Large intestine (tissue), 3 donors: ENCODE data around the gene CGB3. TPM values are rescaled to one million over a fixed set of nuclear protein-coding genes. Genes with fewer than 3 reads are reported as not detected.
"Not testable (repeated sequence)": the region's sequence is repeated elsewhere in the genome, so short reads cannot be mapped to it uniquely, and the experiment has no call there.

Experiments used
- DNase-seq, 2 donors: peaks; one replicate each; pipeline versions ENCODE4 v3.0.0 to v3.0.0-alpha.2; 2013
- H3K27ac ChIP-seq: one replicate; pipeline ENCODE4 v1.5.1; 2013; ENCODE audit warnings: low read length
- H3K27me3 ChIP-seq: 2 replicates; pipeline ENCODE4 v1.6.1; 2013; ENCODE audit warnings: low read length; ENCODE audit not compliant: control insufficient read depth, insufficient read depth
- H3K36me3 ChIP-seq: 2 replicates; pipeline ENCODE4 v1.6.1; 2013; ENCODE audit warnings: low read length; ENCODE audit not compliant: control insufficient read depth, insufficient read depth
- H3K4me1 ChIP-seq: one replicate; pipeline ENCODE4 v1.6.1; 2013; ENCODE audit warnings: low read length; ENCODE audit not compliant: control insufficient read depth, insufficient read depth
- H3K4me3 ChIP-seq: one replicate; pipeline ENCODE4 v1.5.1; 2013; ENCODE audit warnings: low read length
- H3K9me3 ChIP-seq: one replicate; pipeline ENCODE4 v1.6.1; 2013; ENCODE audit warnings: mild to moderate bottlenecking, low read depth, low read length, moderate library complexity; ENCODE audit not compliant: control insufficient read depth
- WGBS: methylation state at CpG from one replicate; pipeline ENCODE4 v1.1.5; 2013; ENCODE audit warnings: low lambda C conversion rate; ENCODE audit not compliant: insufficient coverage; 5-methylcytosine and 5-hydroxymethylcytosine counted together
- polyA plus RNA-seq: library from polyadenylated mRNA; unstranded; fragments of 120-200 nt; gene quantifications from one replicate; pipeline ENCODE4 v1.2.1, GENCODE V29; 2013

The CGB3 gene
- polyA plus RNA-seq, 1 donor, result not detected

GRCh38 chr19:49042666-49043065, 18.5 kb upstream of the CGB3 start:
- H3K4me1 ChIP-seq, H3K9me3 ChIP-seq, DNase-seq, H3K36me3 ChIP-seq, H3K27ac ChIP-seq, H3K4me3 ChIP-seq, H3K27me3 ChIP-seq: not testable (repeated sequence)
- no CpG with 5 or more reads among the region's 4 CpGs for WGBS

DNA sequence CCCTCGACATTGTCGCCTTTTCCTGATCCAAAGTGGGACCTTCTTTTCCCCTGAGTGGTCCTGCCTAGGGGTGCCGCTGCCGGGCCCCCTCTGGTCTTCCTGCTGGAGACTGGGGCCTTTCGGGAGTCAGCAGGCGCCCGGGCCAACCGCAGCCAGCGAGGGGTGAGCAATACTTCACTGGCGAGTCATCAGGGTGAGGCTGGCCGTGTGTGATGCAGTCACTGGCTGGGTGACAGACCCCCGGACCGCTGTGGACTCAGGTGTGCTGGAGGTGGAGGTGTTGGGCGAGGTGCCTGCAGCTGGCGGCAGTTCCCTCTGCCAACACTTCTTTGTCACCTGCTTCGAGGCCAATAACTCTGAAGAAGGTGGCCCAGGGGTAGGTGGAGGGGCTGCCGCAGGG, 18.0 kb upstream of the CGB3 start:
- Histone ChIP-seq H3K27me3 (peaks cover 4% of the 10 kb centered on the region), H3K27ac (no peak overlapping the region), H3K4me1 (no peaks in the 10 kb centered on the region), H3K4me3 (no peak overlapping the region), H3K9me3 (no peaks in the 10 kb centered on the region), H3K36me3 (no peaks in the 10 kb centered on the region)
- WGBS, result no CpG with 5 or more reads among the region's 17 CpGs
- DNase-seq, result no peak

DNA sequence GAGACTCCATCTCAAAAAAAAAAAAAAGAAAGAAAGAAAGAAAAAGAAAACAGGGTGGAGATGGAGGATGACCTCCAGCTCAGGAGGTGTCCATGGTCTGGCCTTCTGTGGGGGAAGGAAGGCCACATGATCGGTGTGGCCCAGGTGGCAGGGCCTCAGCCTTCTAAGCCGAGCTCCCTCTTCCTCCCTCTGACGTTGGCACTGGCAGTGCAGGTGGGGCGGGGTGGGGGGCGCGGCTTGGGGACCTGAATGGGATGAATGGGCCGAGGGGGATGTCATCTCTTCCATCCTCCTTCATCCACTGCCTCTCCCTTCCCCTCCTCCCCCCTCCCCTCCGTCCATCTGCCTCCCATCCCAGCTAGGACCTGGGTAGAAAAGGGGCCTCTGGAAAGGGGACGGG, 15.6 kb upstream of the CGB3 start:
- not testable (repeated sequence) for H3K4me3 ChIP-seq, H3K27ac ChIP-seq, H3K9me3 ChIP-seq, DNase-seq, H3K27me3 ChIP-seq, H3K36me3 ChIP-seq, H3K4me1 ChIP-seq
- no CpG with 5 or more reads among the region's 9 CpGs for WGBS

DNA sequence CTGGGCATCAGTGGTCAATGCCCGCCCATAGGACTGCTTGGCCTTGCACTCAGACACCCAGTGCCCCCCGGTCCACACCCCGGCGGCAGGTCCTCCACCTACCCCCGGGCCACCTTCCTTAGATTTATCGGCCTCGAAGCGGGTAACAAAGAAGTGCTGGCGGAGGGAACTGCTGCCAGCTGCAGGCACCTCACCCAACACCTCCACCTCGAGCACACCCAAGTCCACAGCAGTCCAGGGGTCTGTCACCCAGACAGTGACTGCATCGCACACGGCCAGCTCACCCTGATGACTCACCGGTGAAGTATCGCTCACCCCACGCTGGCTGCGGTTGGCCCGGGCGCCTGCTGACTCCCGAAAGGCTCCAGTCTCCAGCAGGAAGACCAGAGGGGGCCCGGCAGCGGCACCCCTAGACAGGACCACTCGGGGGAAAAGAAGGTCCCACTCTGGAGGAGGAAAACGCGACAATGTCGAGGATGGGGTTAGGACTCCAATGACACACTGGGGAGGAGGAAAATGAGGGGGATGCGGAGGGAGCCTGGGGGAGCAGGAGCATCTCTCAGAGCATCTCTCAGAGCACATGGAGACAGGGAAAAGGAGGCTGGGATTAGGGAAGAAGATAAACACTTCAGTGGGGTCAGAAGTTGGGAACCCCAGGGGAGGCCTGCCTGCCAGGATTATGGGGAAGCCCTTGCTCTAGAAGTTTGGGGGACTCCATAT, 14.6 kb upstream of the CGB3 start:
- H3K27me3 ChIP-seq, DNase-seq: not testable (repeated sequence)
- WGBS, result no CpG with 5 or more reads among the region's 26 CpGs

DNA sequence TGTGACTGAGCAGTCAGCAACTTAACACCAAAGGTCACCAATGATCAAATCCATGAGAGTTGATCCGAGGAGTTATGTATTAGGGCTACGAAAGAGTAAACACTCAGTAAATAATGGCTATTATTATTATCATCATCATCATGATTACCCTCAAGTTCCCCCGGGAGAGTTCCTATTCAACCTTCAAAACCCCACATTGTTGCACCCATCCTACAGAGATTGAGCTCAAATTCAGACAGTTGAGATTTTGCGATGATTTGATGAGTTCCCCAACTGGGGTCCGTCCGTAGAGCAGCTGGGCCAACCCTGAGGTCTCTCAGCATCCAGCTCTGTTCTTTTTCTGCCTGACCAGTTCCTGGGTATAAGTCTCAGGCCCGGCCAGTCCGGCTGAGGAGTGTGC, 14.0 kb upstream of the CGB3 start:
- H3K4me1 ChIP-seq, H3K27ac ChIP-seq, H3K36me3 ChIP-seq, DNase-seq, H3K9me3 ChIP-seq, H3K27me3 ChIP-seq, H3K4me3 ChIP-seq: not testable (repeated sequence)
- 60% methylated on average over 1 of the region's 8 CpGs for WGBS

More for the DNA sequence above, 14.6 kb upstream of the CGB3 start:
- not testable (repeated sequence) for H3K4me3 ChIP-seq, H3K27ac ChIP-seq, H3K4me1 ChIP-seq, H3K9me3 ChIP-seq, H3K36me3 ChIP-seq

DNA sequence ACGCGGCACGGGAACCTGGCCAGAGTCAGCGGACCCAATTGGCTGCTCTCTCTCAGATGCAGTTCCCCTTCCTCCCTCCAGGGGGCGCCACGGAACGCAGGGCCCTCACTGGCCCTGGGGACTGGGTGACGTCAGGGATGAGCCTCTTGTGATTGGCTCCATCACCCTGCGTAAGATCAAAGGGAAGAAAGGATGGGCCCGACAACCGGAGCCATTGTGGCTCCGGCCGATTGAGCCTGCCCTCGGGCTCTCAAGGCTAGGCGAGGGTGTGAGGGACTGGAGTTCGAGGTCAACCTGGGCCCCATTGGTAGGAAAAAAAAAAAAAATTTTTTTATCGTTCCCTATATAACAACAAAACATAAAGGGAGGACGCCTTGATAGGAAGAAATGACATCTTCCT, 12.7 kb upstream of the CGB3 start, which contains the start of gene CGB1:
Gene CGB1 (minus strand): TSS at position 81 of the 400 bp plus-strand sequence. CDS start 184 bp downstream, outside the sequence.
- H3K27me3 ChIP-seq, DNase-seq, H3K36me3 ChIP-seq, H3K4me3 ChIP-seq, H3K9me3 ChIP-seq, H3K27ac ChIP-seq, H3K4me1 ChIP-seq: not testable (repeated sequence)
- WGBS, result 100% methylated on average over 1 of the region's 18 CpGs

DNA sequence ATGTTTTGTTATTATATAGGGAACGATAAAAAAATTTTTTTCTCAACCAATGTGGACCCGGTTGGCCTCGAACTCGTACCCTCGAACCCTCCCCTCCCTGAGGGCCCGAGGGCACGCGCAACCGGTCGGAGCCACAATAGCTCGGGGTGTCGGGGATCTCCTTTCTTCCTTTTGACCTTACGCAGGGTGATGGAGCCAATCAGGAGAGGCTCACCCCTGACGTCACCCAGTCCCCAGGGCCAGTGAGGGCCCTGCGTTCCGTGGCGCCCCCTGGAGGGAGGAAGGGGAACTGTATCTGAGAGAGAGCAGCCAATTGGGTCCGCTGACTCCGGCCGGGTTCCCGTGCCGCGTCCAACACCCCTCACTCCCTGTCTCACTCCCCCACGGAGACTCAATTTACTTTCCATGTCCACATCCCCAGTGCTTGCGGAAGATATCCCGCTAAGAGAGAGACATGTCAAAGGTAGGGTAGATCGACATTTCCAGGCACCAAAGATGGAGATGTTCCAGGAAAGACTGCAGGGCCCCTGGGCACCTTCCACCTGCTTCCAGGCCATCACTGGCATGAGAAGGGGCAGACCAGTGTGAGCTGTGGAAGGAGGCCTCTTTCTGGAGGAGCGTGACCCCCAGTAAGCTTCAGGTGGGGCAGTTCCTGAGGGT, 7.6 kb upstream of the CGB3 start, which contains the start of gene CGB2:
Gene CGB2 (plus strand): TSS at position 249 of the 660 bp plus-strand sequence. CDS start 206 bp downstream, at position 455.
- H3K4me1 ChIP-seq, H3K36me3 ChIP-seq, H3K27me3 ChIP-seq, H3K27ac ChIP-seq, DNase-seq, H3K9me3 ChIP-seq, H3K4me3 ChIP-seq: not testable (repeated sequence)
- no CpG with 5 or more reads among the region's 28 CpGs for WGBS

- H3K27me3 ChIP-seq, H3K27ac ChIP-seq, H3K4me3 ChIP-seq, H3K36me3 ChIP-seq, H3K4me1 ChIP-seq, DNase-seq, H3K9me3 ChIP-seq: not testable (repeated sequence)
- no CpG with 5 or more reads among the region's 8 CpGs for WGBS
These were observed 6.2 kb upstream of the CGB3 start for GRCh38 chr19:49030323-49030722.

DNA sequence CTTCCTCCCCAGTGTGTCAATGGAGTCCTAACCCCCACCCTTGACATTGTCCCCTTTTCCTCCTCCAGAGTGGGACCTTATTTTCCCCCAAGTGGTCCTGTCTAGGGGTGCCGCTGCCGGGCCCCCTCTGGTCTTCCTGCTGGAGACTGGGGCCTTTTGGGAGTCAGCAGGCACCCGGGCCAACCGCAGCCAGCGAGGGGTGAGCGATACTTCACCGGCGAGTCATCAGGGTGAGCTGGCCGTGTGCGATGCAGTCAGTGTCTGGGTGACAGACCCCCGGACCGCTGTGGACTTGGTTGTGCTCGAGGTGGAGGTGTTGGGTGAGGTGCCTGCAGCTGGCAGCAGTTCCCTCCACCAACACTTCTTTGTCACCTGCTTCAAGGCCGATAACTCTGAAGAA, 5.6 kb upstream of the CGB3 start:
- H3K27ac ChIP-seq, H3K4me1 ChIP-seq, H3K9me3 ChIP-seq, H3K36me3 ChIP-seq, DNase-seq, H3K27me3 ChIP-seq, H3K4me3 ChIP-seq: not testable (repeated sequence)
- no CpG with 5 or more reads among the region's 14 CpGs for WGBS

- H3K27me3 ChIP-seq, DNase-seq, H3K4me1 ChIP-seq, H3K27ac ChIP-seq, H3K36me3 ChIP-seq, H3K4me3 ChIP-seq, H3K9me3 ChIP-seq: not testable (repeated sequence)
- no CpG with 5 or more reads among the region's 9 CpGs for WGBS
These were observed 4.6 kb upstream of the CGB3 start for GRCh38 chr19:49028686-49029085.

- not testable (repeated sequence) for H3K4me3 ChIP-seq, H3K27ac ChIP-seq, H3K4me1 ChIP-seq, H3K36me3 ChIP-seq, DNase-seq, H3K9me3 ChIP-seq
- WGBS, result no CpG with 5 or more reads among the region's 23 CpGs
- peaks cover 19% of the 10 kb centered on the region for H3K27me3 ChIP-seq
These were observed 1.5 kb upstream of the CGB3 start for GRCh38 chr19:49025599-49025998.
